Thyroid gland (tissue), 4 donors: ENCODE data around the gene B4GALNT4.

Source experiments
- CTCF ChIP-seq, 6 experiments: fragments of 200-600 bp in 3 of 6; fragments of 450-650 bp in 3 of 6; sonication (generic) in 3 of 6; IDR thresholded peaks; one replicate each; pipeline ENCODE4 v1.5.1; 2016 to 2019; ENCODE audit warnings: antibody characterized with exemption in 6 of 6, mild to moderate bottlenecking in 2 of 6, inconsistent platforms in 1 of 6, moderate library complexity in 1 of 6
- POLR2A ChIP-seq, 2 donors: fragments of 450-650 bp; IDR thresholded peaks; one replicate each; pipeline ENCODE4 v1.6.1; 2017; ENCODE audit warnings: antibody characterized with exemption in 2 of 2, mild to moderate bottlenecking in 2 of 2, moderate library complexity in 1 of 2

- TF ChIP-seq CTCF (IDR thresholded peaks at IDR 0.05), result no peak
- no peak for TF ChIP-seq POLR2A (IDR thresholded peaks at IDR 0.05)
Observed at GRCh38 chr11:365831-366230, 3.5 kb upstream of the B4GALNT4 start.
